DND-41 (cell line): ENCODE data around the gene RHOT2.

Source experiments
- ATAC-seq: fragments of 200-7000 bp; cut with Tn5 transposase; 3 replicates; pipeline ENCODE4 v1.9.1; 2021; ENCODE audit warnings: low read depth; ENCODE audit not compliant: insufficient read depth
- DNase-seq: peaks from one replicate; pipeline ENCODE4 v3.0.0-alpha.2; 2020
- H2AFZ ChIP-seq: 2 replicates; pipeline ENCODE4 v1.6.0; 2012; ENCODE audit warnings: low read depth, low read length
- H3K27ac ChIP-seq: 2 replicates; pipeline ENCODE4 v1.5.1; 2012; ENCODE audit warnings: low read length, inconsistent platforms
- H3K27me3 ChIP-seq: fragments of 200-600 bp; sonication (generic); 2 replicates; pipeline ENCODE4 v1.6.0; 2012; ENCODE audit warnings: low read length, mild to moderate bottlenecking, inconsistent platforms; ENCODE audit not compliant: insufficient read depth, poor library complexity
- H3K36me3 ChIP-seq: 2 replicates; pipeline ENCODE4 v1.5.1; 2012; ENCODE audit warnings: low read length, inconsistent platforms; ENCODE audit not compliant: insufficient read depth
- H3K4me1 ChIP-seq: 2 replicates; pipeline ENCODE4 v1.5.1; 2012; ENCODE audit warnings: mild to moderate bottlenecking, low read length; ENCODE audit not compliant: insufficient read depth
- H3K4me2 ChIP-seq: 2 replicates; pipeline ENCODE4 v1.6.0; 2012; ENCODE audit warnings: mild to moderate bottlenecking, moderate library complexity, low read length, inconsistent platforms; ENCODE audit not compliant: insufficient read depth
- H3K4me3 ChIP-seq, 2 experiments: fragments of 200-600 bp in 1 of 2; shearing (Covaris generic) in 1 of 2; 2 replicates each; pipeline ENCODE4 v1.5.1; 2012 to 2016; ENCODE audit warnings: inconsistent platforms in 2 of 2, low read length in 2 of 2, mild to moderate bottlenecking in 2 of 2, low read depth in 1 of 2, moderate library complexity in 1 of 2
- H3K79me2 ChIP-seq: 2 replicates; pipeline ENCODE4 v1.6.0; 2012; ENCODE audit warnings: low read length, inconsistent platforms; ENCODE audit not compliant: insufficient read depth
- H3K9ac ChIP-seq: 2 replicates; pipeline ENCODE4 v1.6.0; 2012; ENCODE audit warnings: low read depth, mild to moderate bottlenecking, inconsistent platforms, low read length, moderate library complexity
- H3K9me3 ChIP-seq: 2 replicates; pipeline ENCODE4 v1.5.1; 2012; ENCODE audit warnings: low read length, moderate library complexity, mild to moderate bottlenecking, inconsistent platforms; ENCODE audit not compliant: insufficient read depth, severe bottlenecking
- H4K20me1 ChIP-seq: 2 replicates; pipeline ENCODE4 v1.6.0; 2012; ENCODE audit warnings: low read length; ENCODE audit not compliant: insufficient read depth
- CTCF ChIP-seq: IDR thresholded peaks from 2 replicates; pipeline ENCODE4 v1.5.1; 2012; ENCODE audit warnings: borderline replicate concordance, low read length, moderate library complexity, mild to moderate bottlenecking; ENCODE audit not compliant: poor library complexity, severe bottlenecking; ENCODE audit errors: extremely low read depth
- EZH2 ChIP-seq: IDR thresholded peaks from 3 replicates; pipeline ENCODE4 v1.6.1; 2012; ENCODE audit warnings: borderline replicate concordance, low read depth, mild to moderate bottlenecking, moderate library complexity, low read length, inconsistent platforms; ENCODE audit not compliant: severe bottlenecking

Gene RHOT2

GRCh38 chr16:636206-637080 is 31.5 kb upstream of the RHOT2 start, which contains the start of gene METTL26:
Gene METTL26 (minus strand): TSS chr16:636305. CDS start chr16:636290, 15 bp downstream.
- Histone ChIP-seq H2AFZ (peak within 1 kb of the TSS; percentile 89), H3K9ac (peak within 1 kb of the TSS; percentile 92), H3K27me3 (no peaks in the 10 kb centered on the region), H3K27ac (peak within 1 kb of the TSS; percentile 91), H3K9me3 (no peaks in the 10 kb centered on the region), H3K79me2 (peaks cover 23% of the 10 kb centered on the region), H3K4me1 (peaks cover 31% of the 10 kb centered on the region), H3K4me2 (peak within 1 kb of the TSS; percentile 92), H3K36me3 (peaks cover 17% of the 10 kb centered on the region), H3K4me3 (peak within 1 kb of the TSS; percentile 80 to 84), H4K20me1 (peaks cover 22% of the 10 kb centered on the region)
- DNase-seq (peak; percentile 96), ATAC-seq (peak; percentile 86)
- TF ChIP-seq CTCF (peak; percentile 29), EZH2 (no peak)

GRCh38 chr16:637081-638018 is 30.6 kb upstream of the RHOT2 start:
- Histone ChIP-seq H3K9me3 (no peaks in the 10 kb centered on the region), H3K4me1 (peaks cover 38% of the 10 kb centered on the region), H3K4me3 (peak overlapping the region; percentile 80 to 84; a peak in 3 of 4 replicates), H3K79me2 (peaks cover 23% of the 10 kb centered on the region), H4K20me1 (peaks cover 22% of the 10 kb centered on the region), H3K4me2 (peak overlapping the region; percentile 92), H3K9ac (peak overlapping the region; percentile 92), H2AFZ (peak overlapping the region; percentile 89), H3K27me3 (no peaks in the 10 kb centered on the region), H3K36me3 (peaks cover 17% of the 10 kb centered on the region), H3K27ac (peak overlapping the region; percentile 91)
- no peak for ATAC-seq
- TF ChIP-seq CTCF (no peak), EZH2 (no peak)
- DNase-seq, result no peak

- Histone ChIP-seq H2AFZ (no peak overlapping the region), H3K4me1 (peaks cover 45% of the 10 kb centered on the region), H3K27ac (no peak overlapping the region), H3K79me2 (peaks cover 24% of the 10 kb centered on the region), H3K9me3 (no peaks in the 10 kb centered on the region), H3K4me2 (peak overlapping the region; percentile 60; the same call in 1 of the 2 replicates), H3K36me3 (peaks cover 17% of the 10 kb centered on the region), H3K4me3 (no peak overlapping the region), H4K20me1 (peaks cover 22% of the 10 kb centered on the region), H3K27me3 (no peaks in the 10 kb centered on the region), H3K9ac (no peak overlapping the region)
- DNase-seq (no peak), ATAC-seq (no peak)
- TF ChIP-seq EZH2, result no peak
- TF ChIP-seq CTCF, result no peak
Measured at GRCh38 chr16:638034-638543, 29.8 kb upstream of the RHOT2 start.
